SIG-M5 treated with dmso at 0.1 percent for 504 hours (cell line): ENCODE results near the gene PTTG2.

Experiments
- DNase-seq: peaks from one replicate; lab custom pipeline; 2025; ENCODE audit not compliant: unreplicated experiment; lab: John Stamatoyannopoulos, UW

PTTG2 gene

GRCh38 chr4:37982736-37983135 lies 22.5 kb downstream of the PTTG2 start:
- no peak for DNase-seq

- no peak for DNase-seq
Observed at GRCh38 chr4:37983951-37984350, 23.8 kb downstream of the PTTG2 start.

- DNase-seq = no peak
Observed at GRCh38 chr4:37985730-37986275, 25.6 kb downstream of the PTTG2 start.

- DNase-seq = no peak
Observed at GRCh38 chr4:37988670-37989069, 28.5 kb downstream of the PTTG2 start.

GRCh38 chr4:37989398-37990260 lies 29.4 kb downstream of the PTTG2 start:
- peak; percentile 92 for DNase-seq

GRCh38 chr4:37990731-37991245 lies 30.6 kb downstream of the PTTG2 start:
- no peak for DNase-seq

- DNase-seq = no peak
Observed at GRCh38 chr4:37991623-37992410, 31.6 kb downstream of the PTTG2 start.

GRCh38 chr4:37993806-37994205 lies 33.6 kb downstream of the PTTG2 start:
- DNase-seq = no peak

- DNase-seq = no peak
Observed at GRCh38 chr4:37994569-37994968, 34.4 kb downstream of the PTTG2 start.

- DNase-seq = no peak
Observed at GRCh38 chr4:37995299-37995821, 35.2 kb downstream of the PTTG2 start.

GRCh38 chr4:37995981-37996775 lies 36.0 kb downstream of the PTTG2 start:
- DNase-seq = no peak

- no peak for DNase-seq
Observed at GRCh38 chr4:37998226-37998625, 38.0 kb downstream of the PTTG2 start.

- no peak for DNase-seq
Observed at GRCh38 chr4:37999000-37999716, 39.0 kb downstream of the PTTG2 start.

- no peak for DNase-seq
Observed at GRCh38 chr4:37999965-38000364, 39.8 kb downstream of the PTTG2 start.

- DNase-seq = no peak
Observed at GRCh38 chr4:38001927-38002326, 41.7 kb downstream of the PTTG2 start.

GRCh38 chr4:38002451-38003071 lies 42.4 kb downstream of the PTTG2 start:
- DNase-seq = no peak

GRCh38 chr4:38003102-38003501 lies 42.9 kb downstream of the PTTG2 start:
- no peak for DNase-seq

- DNase-seq = no peak
Observed at GRCh38 chr4:38003628-38004027, 43.4 kb downstream of the PTTG2 start.

GRCh38 chr4:38004062-38004461 lies 43.9 kb downstream of the PTTG2 start:
- no peak for DNase-seq

- DNase-seq = no peak
Observed at GRCh38 chr4:38004887-38005286, 44.7 kb downstream of the PTTG2 start.
